ENCODE data around the gene LHX4. TPM values are rescaled to one million over a fixed set of nuclear protein-coding genes. Genes with fewer than 3 reads are reported as not detected.

LHX4 gene
- total RNA-seq, 1 donor from 2014 or later: 0.03 TPM

DNA sequence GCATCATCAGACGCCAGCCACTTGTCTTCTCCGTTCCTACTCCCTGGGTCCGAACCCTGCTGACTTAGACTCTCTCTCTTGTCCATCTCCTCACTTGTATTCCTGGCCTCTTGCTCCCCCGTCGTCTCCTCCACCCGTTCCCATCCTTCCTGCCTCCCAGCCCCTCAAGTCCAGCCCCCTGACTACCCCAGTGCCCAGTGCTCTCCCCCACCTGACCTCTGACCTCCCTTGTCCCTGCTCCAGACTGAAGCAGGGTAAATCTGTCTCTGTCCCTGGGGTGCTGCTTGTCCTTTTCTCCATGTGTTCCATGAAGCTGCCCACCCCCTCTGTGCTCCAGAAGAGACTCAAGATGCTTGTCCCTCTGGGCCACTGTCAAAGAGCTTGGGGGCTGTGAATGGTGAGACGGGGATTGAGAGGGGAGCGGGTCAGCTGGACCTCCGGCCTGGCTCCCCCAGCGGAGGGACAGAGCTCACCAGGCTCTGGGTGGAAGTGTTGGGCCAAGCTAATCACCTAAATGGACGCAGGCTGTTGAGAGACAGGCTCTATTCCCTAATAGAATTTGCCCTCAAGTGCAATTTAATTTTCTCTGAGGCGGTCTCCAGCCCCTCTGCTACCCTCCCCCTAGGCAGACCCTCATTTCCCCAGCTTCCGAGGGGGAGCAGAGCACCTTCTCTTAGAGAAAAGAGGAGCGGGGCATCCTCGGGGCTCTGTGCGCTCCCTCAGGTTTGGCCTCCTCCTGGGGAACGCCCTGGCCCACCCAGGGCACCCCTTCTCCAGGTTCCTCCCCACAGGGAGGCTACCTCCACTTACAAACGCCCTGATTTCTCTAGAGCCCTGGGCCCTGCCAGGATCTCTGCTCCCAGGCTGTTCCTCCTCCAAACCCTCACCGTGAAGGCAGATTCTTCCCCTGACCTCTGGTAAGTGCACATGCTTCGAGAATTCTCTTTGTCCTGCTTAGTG is 11.0 kb upstream of the LHX4 start:
- intact Hi-C loops (cut with DNase I): no loop called here

DNA sequence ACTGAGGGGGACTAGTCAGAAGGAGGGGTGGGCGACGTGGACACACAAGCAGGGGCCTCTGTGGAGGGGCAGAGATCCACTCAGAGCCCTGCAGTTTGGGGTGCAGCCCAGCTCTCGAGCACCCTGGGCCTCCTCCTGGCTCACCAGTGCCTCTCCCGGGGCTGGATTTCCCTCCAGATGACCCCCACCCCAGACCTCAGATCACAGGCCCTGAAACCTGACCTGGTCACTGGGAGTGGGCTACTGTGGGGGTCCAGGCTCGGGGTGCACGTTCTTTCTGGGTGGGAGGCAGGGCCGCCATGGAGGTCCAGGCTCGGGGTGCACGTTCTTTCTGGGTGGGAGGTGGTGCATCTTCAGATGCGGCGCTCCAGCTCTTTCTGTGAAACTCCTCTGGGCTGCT is 10.3 kb upstream of the LHX4 start:
- intact Hi-C loops (cut with DNase I): no loop called here
- no peak for DNase-seq (ENCODE audit: low spot score)

More for the DNA sequence above, 11.0 kb upstream of the LHX4 start:
- DNase-seq (ENCODE audit: low spot score): no peak

DNA sequence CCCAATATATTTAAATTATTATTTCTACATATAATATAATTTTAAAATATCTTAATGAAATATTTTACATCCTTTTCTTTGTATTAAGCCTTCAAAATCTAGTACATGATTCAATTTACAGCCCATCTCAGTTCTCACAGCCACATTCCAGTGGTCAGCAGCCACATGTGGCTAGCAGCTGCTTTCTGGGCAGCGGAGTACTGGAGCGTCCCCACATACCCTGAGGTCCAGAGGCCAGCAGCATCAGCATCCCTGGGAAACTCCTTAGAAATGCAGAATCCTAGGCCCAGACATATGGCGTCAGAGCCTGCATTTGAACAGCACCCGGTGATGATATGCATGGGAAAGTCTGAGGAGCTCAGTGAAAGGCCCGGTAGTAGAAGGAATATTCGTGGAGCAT is 8.6 kb upstream of the LHX4 start:
- no peak for DNase-seq (ENCODE audit: low spot score)
- intact Hi-C loops (cut with DNase I): no loop called here

DNA sequence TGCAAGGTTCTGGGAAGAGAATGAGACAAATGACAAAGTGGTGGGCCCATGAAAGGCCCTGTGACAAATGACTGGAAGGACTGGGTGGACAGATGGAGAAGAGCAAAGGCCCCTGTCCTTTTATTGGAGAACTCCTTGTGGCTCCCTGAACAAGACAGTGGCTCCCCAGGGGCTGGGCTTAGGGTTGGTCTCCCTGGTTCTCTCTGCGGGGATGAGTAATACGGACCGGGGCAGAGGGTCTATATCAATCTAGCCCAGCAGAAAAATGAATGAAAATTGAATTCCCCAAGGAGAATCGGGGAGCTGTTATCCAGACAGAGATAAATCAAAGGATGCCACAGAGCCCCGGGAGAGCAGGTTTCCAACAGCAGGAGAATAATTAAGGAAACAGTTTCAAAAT is 5.2 kb upstream of the LHX4 start:
- intact Hi-C loops (cut with DNase I): no loop called here
- no peak for DNase-seq (ENCODE audit: low spot score)

DNA sequence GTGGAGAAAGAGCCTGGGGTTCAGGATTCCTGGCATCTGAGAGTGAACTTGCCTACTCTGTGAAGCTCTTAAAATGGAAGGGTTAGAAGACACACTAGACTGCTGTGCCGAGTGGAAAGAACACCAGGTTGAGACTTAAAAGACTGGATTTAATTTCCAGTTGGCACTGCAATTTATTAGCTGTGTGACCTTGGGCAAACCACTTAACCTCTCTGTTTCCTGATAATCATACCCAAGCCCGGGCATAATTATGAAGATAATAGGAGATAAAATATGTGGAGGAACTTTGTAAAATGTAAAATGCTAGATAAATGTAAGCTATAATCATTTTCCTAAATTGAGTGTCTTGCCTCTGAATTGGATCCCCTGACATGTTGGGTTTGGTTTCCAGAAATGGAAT is 4.7 kb upstream of the LHX4 start:
- intact Hi-C loops (cut with DNase I): no loop called here

DNA sequence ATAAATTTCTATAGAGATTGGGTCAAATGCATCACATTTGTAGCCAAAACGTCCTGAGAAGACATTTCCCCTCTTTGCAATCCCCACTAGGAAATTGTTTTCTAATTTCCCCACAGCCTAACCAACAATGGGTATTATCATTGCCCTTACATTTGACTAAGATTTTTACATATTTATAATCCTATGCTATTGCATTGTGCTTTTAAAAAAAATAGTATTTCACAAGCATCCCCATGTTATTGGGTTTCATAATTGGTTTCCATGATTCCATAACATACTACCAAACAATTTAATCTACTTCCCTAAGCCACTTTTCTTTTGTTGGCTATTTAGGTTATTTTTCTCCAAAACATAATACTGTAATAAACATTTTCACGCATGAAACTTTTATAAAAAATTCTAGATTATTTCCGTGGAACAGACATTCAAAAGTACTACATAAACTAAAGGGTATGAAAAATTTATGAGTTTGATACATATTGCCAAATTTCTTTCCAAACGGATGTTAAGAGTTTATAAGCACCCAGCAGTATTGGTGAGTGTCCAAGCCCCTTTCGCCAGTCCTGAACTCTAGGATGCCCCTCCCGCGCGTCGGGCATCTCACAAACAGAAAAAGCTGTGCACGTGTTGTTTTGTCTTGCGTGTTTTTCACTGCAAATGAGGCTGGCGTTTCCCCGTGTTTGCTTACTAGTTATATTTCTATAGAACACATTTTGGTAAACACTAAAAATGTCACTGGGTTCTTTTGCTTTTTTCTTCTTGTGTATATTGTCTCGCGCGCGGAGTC is 2.0 kb upstream of the LHX4 start:
- no peak for DNase-seq (ENCODE audit: low spot score)
- intact Hi-C loops (cut with DNase I): no loop called here

More for the DNA sequence above, 4.7 kb upstream of the LHX4 start:
- DNase-seq (ENCODE audit: low spot score): no peak

DNA sequence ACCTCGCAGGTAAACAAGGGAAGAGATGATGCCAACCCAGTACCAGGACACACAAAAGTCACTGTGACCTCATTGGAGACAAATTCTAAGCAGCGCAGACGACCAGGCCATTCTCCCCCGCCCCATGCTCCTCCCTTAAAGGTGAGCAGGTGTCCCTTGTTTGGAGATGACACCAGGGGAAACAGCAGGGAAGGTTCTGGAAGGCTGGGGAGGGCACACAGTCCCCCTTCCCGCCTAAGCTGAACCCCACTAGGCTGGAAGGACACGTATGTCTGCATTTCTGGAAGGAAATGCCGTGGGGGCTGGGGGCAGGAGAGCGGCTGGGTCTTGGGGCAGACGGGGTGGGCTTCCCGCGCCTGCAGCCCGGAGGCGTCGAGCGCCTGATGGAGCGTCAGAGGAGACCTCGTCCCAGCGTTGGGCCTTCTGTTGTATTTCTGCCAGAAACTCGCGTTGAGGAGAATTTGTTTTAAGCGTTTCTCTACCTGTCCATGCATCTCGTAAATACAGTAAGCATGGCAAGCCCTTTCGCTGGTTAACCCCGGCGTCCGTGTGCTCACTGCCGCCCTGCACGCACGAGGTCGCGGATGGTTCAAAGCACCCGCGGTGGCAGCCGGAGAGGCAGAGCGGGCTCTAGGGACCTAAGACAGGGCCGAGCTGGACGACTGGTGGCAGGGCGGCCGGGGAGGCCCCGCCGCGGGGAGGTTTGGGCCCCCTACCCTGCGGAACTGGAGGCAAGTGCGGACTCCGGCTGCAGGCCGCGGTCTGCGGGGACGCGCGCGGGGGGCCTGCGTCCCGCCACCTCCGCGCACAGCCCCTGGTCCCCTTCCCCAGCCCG is 1.2 kb upstream of the LHX4 start:
- peak; percentile 65 for DNase-seq (ENCODE audit: low spot score)
- intact Hi-C loops (cut with DNase I): no loop called here

DNA sequence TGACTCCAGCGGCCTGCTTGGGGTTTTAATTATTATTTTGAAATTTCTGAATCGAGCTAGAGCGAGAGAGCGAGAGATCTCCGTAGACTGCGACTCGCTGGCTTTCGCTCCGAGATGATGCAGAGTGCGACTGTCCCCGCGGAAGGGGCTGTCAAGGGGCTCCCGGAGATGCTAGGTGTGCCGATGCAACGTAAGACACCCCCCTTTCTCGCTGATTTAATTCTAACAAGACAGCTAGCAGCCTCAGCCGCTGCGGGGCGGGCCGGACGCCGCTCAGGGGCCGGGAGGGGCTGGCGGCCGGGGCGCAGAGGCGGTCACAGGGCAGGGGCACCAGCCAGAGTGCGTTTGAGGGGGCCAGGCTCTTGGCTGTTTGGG is 339 bp downstream of the LHX4 start:
- no peak for DNase-seq (ENCODE audit: low spot score)
- intact Hi-C loops (cut with DNase I): no loop called here

DNA sequence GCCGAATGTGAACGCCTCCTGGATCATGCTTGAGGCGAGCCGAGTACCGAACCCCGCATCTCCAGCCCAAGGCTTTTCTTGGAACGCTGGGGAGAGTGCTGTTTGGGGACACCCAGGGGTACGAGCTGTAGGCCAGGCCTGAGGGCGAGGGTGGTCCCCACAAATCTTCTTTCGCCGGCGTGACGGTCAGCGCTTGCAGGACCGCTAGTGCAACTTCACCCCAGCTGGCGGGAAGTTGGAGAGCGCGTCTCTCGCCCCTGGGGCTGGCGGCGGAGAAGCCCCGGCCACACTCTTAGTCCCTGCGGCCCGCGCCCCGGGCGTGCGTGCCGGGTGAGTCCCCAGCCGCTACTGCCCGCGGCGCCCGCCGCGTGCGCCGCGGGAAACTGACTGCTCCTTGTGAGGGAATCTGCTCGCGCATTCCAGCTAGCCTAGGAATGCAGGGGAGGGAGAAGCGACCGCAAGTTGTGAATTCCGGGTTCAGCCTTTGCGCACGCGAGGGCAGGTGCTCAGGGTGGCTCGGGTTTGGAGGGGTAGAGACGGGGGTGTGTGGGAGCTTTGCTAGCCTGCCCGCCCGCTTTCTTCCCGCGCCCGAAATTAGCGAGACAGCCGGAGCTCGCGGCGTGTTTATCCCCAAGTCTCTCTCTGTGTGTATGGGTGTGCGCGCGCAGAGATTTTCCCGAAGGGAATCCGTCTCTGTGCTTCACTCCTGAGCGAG is 884 bp downstream of the LHX4 start:
- peak; percentile 74 for DNase-seq (ENCODE audit: low spot score)
- intact Hi-C loops (cut with DNase I): no loop called here

DNA sequence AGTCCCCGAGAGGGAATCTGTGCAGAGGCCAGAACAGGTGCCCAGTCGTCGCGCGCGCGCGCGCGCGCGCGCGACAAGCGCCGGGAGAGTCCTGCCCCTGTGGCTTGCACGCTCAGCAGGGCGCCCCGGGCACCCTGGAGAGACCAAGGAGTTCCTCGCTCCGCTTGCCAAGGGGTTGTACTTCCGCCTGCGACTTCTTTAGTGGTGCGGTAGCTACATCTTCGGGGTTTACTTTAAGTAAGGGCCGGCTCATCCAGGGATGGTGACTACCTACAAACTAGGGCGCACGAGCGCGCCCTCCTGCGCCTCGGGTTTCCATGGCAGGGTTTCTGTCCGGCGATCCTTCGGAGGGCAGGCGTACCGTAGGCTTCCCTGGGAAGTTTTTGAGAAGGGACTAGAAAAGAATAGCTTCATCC is 1.4 kb downstream of the LHX4 start:
- intact Hi-C loops (cut with DNase I): no loop called here
- no peak for DNase-seq (ENCODE audit: low spot score)

DNA sequence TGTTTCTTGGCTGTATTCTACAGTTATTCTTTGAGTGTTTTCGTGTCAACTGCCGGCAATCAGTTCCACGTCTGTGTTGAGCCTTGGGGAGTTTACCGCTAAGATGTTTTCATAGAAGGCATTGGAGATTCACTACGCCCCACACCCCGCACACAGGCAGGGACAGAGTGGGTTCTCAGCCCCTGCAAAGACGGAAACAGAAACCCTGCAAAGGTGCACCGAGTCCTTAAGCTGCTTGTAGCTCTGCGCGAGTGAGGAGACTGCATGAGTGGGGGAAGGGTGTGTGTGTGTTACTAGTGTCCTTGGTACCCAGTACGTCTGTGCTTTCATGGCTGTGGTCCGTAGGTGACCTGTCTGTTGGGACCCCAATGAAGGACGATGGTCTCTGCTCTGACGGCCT is 1.9 kb downstream of the LHX4 start:
- intact Hi-C loops (cut with DNase I): no loop called here
- peak; percentile 17 for DNase-seq (ENCODE audit: low spot score)

DNA sequence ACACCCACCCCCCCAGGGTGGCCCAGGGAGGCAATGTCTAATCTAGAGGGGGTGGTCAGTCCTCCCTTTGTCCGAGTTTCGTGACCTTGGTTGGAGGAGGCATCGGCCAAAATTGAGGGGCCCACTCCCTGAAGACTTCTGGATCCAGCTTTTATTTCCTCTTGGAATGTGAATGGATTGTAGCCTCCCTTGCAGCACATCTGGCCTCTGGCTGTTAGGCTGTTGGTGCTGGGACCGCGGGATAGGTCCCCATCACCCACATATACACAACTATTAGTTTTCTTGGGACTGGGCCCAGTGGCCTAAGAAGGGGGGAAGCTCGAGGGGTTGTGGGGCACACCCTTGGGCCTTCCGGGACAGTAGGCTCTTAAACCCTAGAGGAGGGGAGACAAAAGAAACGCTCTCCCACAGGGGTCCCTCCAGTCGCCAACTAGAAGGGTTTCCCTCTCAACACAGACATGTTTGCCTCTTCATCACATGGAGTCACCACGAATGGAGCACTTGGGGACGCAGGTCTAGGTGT is 2.5 kb downstream of the LHX4 start:
- intact Hi-C loops (cut with DNase I): no loop called here
- peak; percentile 38 for DNase-seq (ENCODE audit: low spot score)

DNA sequence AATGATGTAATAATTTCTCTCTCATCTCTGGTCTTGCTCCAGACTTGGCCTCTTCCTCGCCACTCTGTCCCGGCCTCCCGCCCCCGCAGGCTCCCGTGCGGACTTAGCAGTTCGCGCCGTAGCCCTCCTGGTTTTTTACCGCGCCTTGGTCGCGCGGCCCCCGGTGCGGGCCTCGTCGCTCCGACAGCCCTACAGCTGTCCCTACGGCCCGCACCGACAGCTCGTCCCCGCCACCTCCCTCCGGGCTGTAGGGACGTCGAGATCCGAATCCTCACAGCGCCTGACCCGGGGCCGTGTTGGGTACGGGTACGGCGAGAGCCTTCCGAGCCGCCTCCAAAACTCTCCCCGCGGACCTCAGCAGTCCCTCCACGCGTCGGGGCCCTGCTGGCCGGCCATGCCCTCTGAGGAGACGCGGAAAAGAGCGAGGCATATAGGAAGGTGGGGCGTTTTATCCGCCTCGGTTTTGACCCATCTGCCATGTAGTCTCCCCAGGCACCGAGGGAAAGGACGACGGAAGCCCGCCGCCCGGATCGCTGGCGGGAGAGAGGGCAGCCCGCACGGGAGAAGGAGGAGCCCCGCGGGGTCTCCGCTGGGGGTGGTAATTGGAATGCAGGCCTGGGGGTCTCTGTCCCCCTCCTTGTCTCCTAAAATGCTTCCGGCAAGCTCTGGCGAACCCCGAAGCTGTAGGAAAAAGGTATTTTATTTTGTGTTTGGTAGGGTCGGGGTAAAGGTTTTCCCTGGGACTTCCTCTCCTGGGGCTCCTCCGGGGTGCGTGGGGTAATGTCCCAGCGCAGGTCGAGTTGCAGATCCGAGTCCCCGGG is 3.3 kb downstream of the LHX4 start:
- intact Hi-C loops (cut with DNase I): no loop called here
- peak; percentile 71 for DNase-seq (ENCODE audit: low spot score)

DNA sequence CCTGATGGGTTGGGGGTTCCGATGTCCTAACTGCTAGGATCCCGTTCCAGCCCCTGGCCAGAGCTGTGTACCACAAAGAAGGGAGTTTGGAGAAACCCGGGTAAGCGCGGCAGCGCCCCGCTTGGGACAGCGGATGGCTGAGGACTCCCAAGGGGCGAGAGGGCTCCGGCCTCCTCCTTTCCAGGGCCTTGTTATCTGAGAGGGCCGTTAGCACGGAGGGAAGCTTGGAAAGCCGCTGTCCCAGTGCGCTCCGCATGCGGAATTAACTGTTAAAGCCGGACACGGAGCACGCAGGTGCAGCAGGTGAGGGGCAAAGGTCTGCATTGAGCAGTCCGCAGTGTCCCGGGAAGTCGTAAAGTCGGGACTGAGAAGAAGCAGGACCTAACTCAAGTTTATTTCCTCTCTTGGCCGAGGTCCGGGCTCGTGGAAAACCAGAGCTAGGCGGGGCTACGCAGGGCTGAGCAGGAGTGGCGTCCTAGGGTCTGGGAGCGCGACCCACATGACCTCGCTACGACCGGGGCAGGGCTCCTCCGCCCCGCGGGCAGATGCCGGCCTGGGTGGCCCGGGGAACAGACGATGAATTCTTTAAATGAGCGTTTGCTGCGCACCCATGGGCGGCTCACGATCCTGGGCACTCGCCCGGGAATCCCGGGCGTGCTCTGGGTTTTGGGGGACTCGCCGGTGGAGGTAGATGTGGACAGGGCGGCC is 4.5 kb downstream of the LHX4 start:
- DNase-seq (ENCODE audit: low spot score): peak; percentile 74
- intact Hi-C loops (cut with DNase I): no loop called here

DNA sequence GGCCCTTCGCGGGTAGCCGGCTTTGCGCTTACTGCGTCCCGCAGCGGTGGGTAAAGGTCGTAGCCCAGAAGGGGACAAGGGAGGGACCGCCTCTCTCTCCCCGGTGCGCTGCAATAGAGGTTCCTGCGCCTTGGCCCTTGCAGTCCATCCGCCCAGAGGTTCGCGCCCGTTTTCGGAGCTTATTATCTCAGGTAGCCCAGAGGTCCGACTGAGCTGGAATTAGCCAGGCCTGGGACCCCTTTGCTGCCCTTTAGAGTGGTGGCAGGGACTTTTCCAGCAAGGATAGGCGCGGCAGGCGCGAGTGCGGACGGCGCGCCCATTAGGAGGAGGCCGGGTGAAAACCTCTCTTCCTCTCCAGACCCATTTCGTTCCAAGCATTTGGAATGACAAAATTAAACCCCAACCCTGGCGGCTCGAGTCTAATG is 5.0 kb downstream of the LHX4 start:
- intact Hi-C loops (cut with DNase I): no loop called here

DNA sequence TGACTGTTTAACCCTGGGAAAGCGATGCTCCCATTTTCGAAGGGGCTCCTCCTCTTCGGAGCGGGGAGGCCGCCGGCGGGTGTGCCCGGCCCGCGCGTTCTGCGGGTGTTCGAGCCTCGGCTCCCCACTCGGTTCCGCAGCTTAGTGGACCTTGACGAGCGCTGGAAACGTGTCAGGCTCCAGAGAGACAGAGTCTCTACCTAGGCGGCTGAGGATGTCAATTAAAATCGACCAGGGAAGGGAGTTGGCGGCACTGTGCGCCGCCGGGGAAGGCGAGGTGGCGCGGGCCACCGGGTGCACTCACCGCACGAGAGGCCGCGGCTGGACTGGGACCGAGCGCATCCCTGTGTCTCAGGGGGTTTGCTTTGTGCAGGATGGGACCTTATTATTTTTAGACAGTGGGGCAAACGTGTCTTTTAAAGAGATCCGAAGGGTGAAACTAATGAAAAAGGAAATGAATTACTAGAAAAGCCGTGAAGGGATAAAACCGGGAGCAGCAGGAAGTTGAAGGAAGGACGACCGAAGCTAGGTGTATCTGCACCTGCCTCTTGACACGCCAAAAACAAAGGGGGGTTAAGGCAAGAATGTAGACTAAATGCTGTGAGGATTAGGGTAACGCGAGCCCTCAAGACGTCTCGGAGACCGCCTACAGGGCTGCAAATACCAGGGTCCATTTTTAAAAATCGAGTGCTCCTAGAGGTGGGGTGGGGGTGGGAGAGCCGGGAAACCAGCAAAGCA is 5.6 kb downstream of the LHX4 start:
- peak; percentile 33 for DNase-seq (ENCODE audit: low spot score)
- intact Hi-C loops (cut with DNase I): no loop called here

More for the DNA sequence above, 5.0 kb downstream of the LHX4 start:
- DNase-seq (ENCODE audit: low spot score): peak; percentile 62
